ENCODE data around the gene PLA2G4B.

PLA2G4B gene

GRCh38 chr15:41814534-41814933, 24.1 kb upstream of the PLA2G4B start:
- FAIRE-seq (no peak), DNase-seq (ENCODE audit: insufficient read length, low spot score) (no peak)
- TF ChIP-seq CTCF (IDR thresholded peaks at IDR 0.05; ENCODE audit: insufficient read depth, missing control alignments) = no peak

GRCh38 chr15:41816788-41817187, 21.9 kb upstream of the PLA2G4B start:
- TF ChIP-seq CTCF (IDR thresholded peaks at IDR 0.05; ENCODE audit: insufficient read depth, missing control alignments) = no peak
- FAIRE-seq (no peak), DNase-seq (ENCODE audit: insufficient read length, low spot score) (no peak)

- no peak for DNase-seq (ENCODE audit: insufficient read length, low spot score)
- no peak for FAIRE-seq
- TF ChIP-seq CTCF (IDR thresholded peaks at IDR 0.05; ENCODE audit: insufficient read depth, missing control alignments) = no peak
These were observed 21.3 kb upstream of the PLA2G4B start for GRCh38 chr15:41817327-41817726.

- no peak for TF ChIP-seq CTCF (IDR thresholded peaks at IDR 0.05; ENCODE audit: insufficient read depth, missing control alignments)
- FAIRE-seq = no peak
- DNase-seq (ENCODE audit: insufficient read length, low spot score) = no peak
These were observed 20.9 kb upstream of the PLA2G4B start for GRCh38 chr15:41817781-41818180.

GRCh38 chr15:41819455-41820050, 19.1 kb upstream of the PLA2G4B start:
- TF ChIP-seq CTCF (IDR thresholded peaks at IDR 0.05; ENCODE audit: insufficient read depth, missing control alignments) = no peak

GRCh38 chr15:41820791-41821423, 17.7 kb upstream of the PLA2G4B start:
- TF ChIP-seq CTCF (IDR thresholded peaks at IDR 0.05; ENCODE audit: insufficient read depth, missing control alignments) = no peak
- FAIRE-seq = no peak
- DNase-seq (ENCODE audit: insufficient read length, low spot score) = no peak

More at GRCh38 chr15:41819455-41820050, 19.1 kb upstream of the PLA2G4B start:
- FAIRE-seq = no peak
- DNase-seq (ENCODE audit: insufficient read length, low spot score) = no peak

GRCh38 chr15:41821831-41822230, 16.8 kb upstream of the PLA2G4B start:
- TF ChIP-seq CTCF (IDR thresholded peaks at IDR 0.05; ENCODE audit: insufficient read depth, missing control alignments) = no peak
- no peak for DNase-seq (ENCODE audit: insufficient read length, low spot score)
- no peak for FAIRE-seq
